ACC112 (cell line): ENCODE measurements around the gene TNIK.

Source experiments
- H2AFZ ChIP-seq: fragments of 200-600 bp; sonication (generic); one replicate; pipeline ENCODE4 v1.6.0; 2017; ENCODE audit warnings: antibody characterized with exemption, low read length; ENCODE audit not compliant: unreplicated experiment
- H3K27ac ChIP-seq: fragments of 200-600 bp; sonication (generic); 2 replicates; pipeline ENCODE4 v1.5.1; 2014; ENCODE audit warnings: low read depth, mild to moderate bottlenecking, antibody characterized with exemption, low read length, moderate library complexity
- H3K27me3 ChIP-seq: fragments of 200-600 bp; sonication (generic); 2 replicates; pipeline ENCODE4 v1.6.1; 2014; ENCODE audit warnings: mild to moderate bottlenecking, antibody characterized with exemption, low read length, moderate library complexity, mixed read lengths; ENCODE audit not compliant: insufficient read depth
- H3K36me3 ChIP-seq: fragments of 200-600 bp; sonication (generic); 2 replicates; pipeline ENCODE4 v1.6.1; 2016; ENCODE audit warnings: mild to moderate bottlenecking, antibody characterized with exemption, low read length, moderate library complexity, mixed read lengths; ENCODE audit not compliant: insufficient read depth
- H3K4me1 ChIP-seq: fragments of 200-600 bp; sonication (generic); one replicate; pipeline ENCODE4 v1.6.1; 2016; ENCODE audit warnings: low read length, mixed read lengths; ENCODE audit not compliant: insufficient read depth, unreplicated experiment, control insufficient read depth
- H3K4me3 ChIP-seq: fragments of 200-600 bp; sonication (generic); 2 replicates; pipeline ENCODE4 v1.5.1; 2014; ENCODE audit warnings: mild to moderate bottlenecking, low read depth, low read length
- H3K79me2 ChIP-seq: fragments of 200-600 bp; sonication (generic); one replicate; pipeline ENCODE4 v1.6.0; 2016; ENCODE audit warnings: low read length; ENCODE audit not compliant: control insufficient read depth, unreplicated experiment, insufficient read depth

The TNIK gene

GRCh38 chr3:171113716-171114115, 346.5 kb downstream of the TNIK start:
- Histone ChIP-seq H3K4me3 (no peak overlapping the region), H3K27ac (no peak overlapping the region), H3K79me2 (no peaks in the 10 kb centered on the region), H3K36me3 (no peaks in the 10 kb centered on the region), H3K27me3 (no peaks in the 10 kb centered on the region), H2AFZ (no peak overlapping the region), H3K4me1 (peaks cover 18% of the 10 kb centered on the region)

GRCh38 chr3:171110715-171111114, 349.5 kb downstream of the TNIK start:
- H3K4me1 ChIP-seq: peaks cover 3% of the 10 kb centered on the region
- no peaks in the 10 kb centered on the region for H3K79me2 ChIP-seq
- no peaks in the 10 kb centered on the region for H3K27me3 ChIP-seq
- no peak overlapping the region for H2AFZ ChIP-seq
- H3K36me3 ChIP-seq: no peaks in the 10 kb centered on the region
- no peak overlapping the region for H3K27ac ChIP-seq
- H3K4me3 ChIP-seq: no peak overlapping the region

- H3K27me3 ChIP-seq: no peaks in the 10 kb centered on the region
- H2AFZ ChIP-seq: no peak overlapping the region
- H3K4me3 ChIP-seq: no peak overlapping the region
- H3K79me2 ChIP-seq: no peaks in the 10 kb centered on the region
- no peak overlapping the region for H3K27ac ChIP-seq
- H3K36me3 ChIP-seq: no peaks in the 10 kb centered on the region
- H3K4me1 ChIP-seq: no peaks in the 10 kb centered on the region
Observed at GRCh38 chr3:171108066-171108465, 352.1 kb downstream of the TNIK start.

GRCh38 chr3:171103185-171103584, 357.0 kb downstream of the TNIK start:
- H3K27me3 ChIP-seq: no peaks in the 10 kb centered on the region
- no peaks in the 10 kb centered on the region for H3K79me2 ChIP-seq
- H3K4me3 ChIP-seq: no peak overlapping the region
- H2AFZ ChIP-seq: no peak overlapping the region
- H3K27ac ChIP-seq: no peak overlapping the region
- peaks cover 18% of the 10 kb centered on the region for H3K4me1 ChIP-seq
- H3K36me3 ChIP-seq: no peaks in the 10 kb centered on the region

- Histone ChIP-seq H3K36me3 (no peaks in the 10 kb centered on the region), H3K4me3 (no peak overlapping the region), H3K27me3 (no peaks in the 10 kb centered on the region), H3K4me1 (peaks cover 18% of the 10 kb centered on the region), H2AFZ (no peak overlapping the region), H3K79me2 (no peaks in the 10 kb centered on the region), H3K27ac (peak overlapping the region; percentile 69)
Observed at GRCh38 chr3:171101982-171102641, 358.1 kb downstream of the TNIK start.

- no peaks in the 10 kb centered on the region for H3K36me3 ChIP-seq
- H3K79me2 ChIP-seq: no peaks in the 10 kb centered on the region
- no peak overlapping the region for H2AFZ ChIP-seq
- H3K4me1 ChIP-seq: peaks cover 18% of the 10 kb centered on the region
- no peak overlapping the region for H3K27ac ChIP-seq
- no peaks in the 10 kb centered on the region for H3K27me3 ChIP-seq
- no peak overlapping the region for H3K4me3 ChIP-seq
Observed at GRCh38 chr3:171099911-171100310, 360.3 kb downstream of the TNIK start.

GRCh38 chr3:171095063-171095462, 365.1 kb downstream of the TNIK start:
- no peaks in the 10 kb centered on the region for H3K27me3 ChIP-seq
- peaks cover 9% of the 10 kb centered on the region for H3K4me1 ChIP-seq
- H3K27ac ChIP-seq: no peak overlapping the region
- H2AFZ ChIP-seq: no peak overlapping the region
- H3K4me3 ChIP-seq: no peak overlapping the region
- H3K79me2 ChIP-seq: no peaks in the 10 kb centered on the region
- H3K36me3 ChIP-seq: no peaks in the 10 kb centered on the region

- no peak overlapping the region for H3K27ac ChIP-seq
- H3K4me1 ChIP-seq: peaks cover 16% of the 10 kb centered on the region
- no peak overlapping the region for H3K4me3 ChIP-seq
- no peaks in the 10 kb centered on the region for H3K79me2 ChIP-seq
- H3K27me3 ChIP-seq: no peaks in the 10 kb centered on the region
- H3K36me3 ChIP-seq: no peaks in the 10 kb centered on the region
- H2AFZ ChIP-seq: no peak overlapping the region
Observed at GRCh38 chr3:171094411-171094810, 365.8 kb downstream of the TNIK start.

GRCh38 chr3:171093462-171093861, 366.7 kb downstream of the TNIK start:
- Histone ChIP-seq H3K27me3 (no peaks in the 10 kb centered on the region), H3K79me2 (no peaks in the 10 kb centered on the region), H3K36me3 (no peaks in the 10 kb centered on the region), H3K4me1 (peaks cover 25% of the 10 kb centered on the region), H2AFZ (no peak overlapping the region), H3K27ac (no peak overlapping the region), H3K4me3 (no peak overlapping the region)

GRCh38 chr3:171092467-171092911, 367.7 kb downstream of the TNIK start:
- peaks cover 33% of the 10 kb centered on the region for H3K4me1 ChIP-seq
- no peak overlapping the region for H2AFZ ChIP-seq
- no peaks in the 10 kb centered on the region for H3K27me3 ChIP-seq
- no peaks in the 10 kb centered on the region for H3K79me2 ChIP-seq
- no peak overlapping the region for H3K4me3 ChIP-seq
- no peaks in the 10 kb centered on the region for H3K36me3 ChIP-seq
- no peak overlapping the region for H3K27ac ChIP-seq

GRCh38 chr3:171090321-171090720, 369.9 kb downstream of the TNIK start:
- H2AFZ ChIP-seq: no peak overlapping the region
- H3K79me2 ChIP-seq: no peaks in the 10 kb centered on the region
- no peak overlapping the region for H3K4me3 ChIP-seq
- H3K27me3 ChIP-seq: no peaks in the 10 kb centered on the region
- H3K27ac ChIP-seq: no peak overlapping the region
- H3K36me3 ChIP-seq: no peaks in the 10 kb centered on the region
- H3K4me1 ChIP-seq: peaks cover 33% of the 10 kb centered on the region
